ENCODE data around the gene PRLR.

Gene PRLR

GRCh38 chr5:35141739-35142138 is 88.5 kb downstream of the PRLR start:
- H3K4me3 ChIP-seq (ENCODE audit: low read depth, low read length), result no peak overlapping the region
- no peak for DNase-seq (ENCODE audit: low read depth)
- TF ChIP-seq CTCF (IDR thresholded peaks at IDR 0.05; ENCODE audit: low read depth, low read length), result no peak
- no peak for TF ChIP-seq POLR2A (IDR thresholded peaks at IDR 0.05; ENCODE audit: extremely low read depth, insufficient read length)

- H3K4me3 ChIP-seq (ENCODE audit: low read depth, low read length), result no peak overlapping the region
- no peak for DNase-seq (ENCODE audit: low read depth)
- TF ChIP-seq MYC (IDR thresholded peaks at IDR 0.05; ENCODE audit: low read depth, low read length) (no peak), CTCF (IDR thresholded peaks at IDR 0.05; ENCODE audit: low read depth, low read length) (no peak), POLR2A (IDR thresholded peaks at IDR 0.05; ENCODE audit: extremely low read depth, insufficient read length) (no peak)
- TF ChIP-seq, protein P1, sequence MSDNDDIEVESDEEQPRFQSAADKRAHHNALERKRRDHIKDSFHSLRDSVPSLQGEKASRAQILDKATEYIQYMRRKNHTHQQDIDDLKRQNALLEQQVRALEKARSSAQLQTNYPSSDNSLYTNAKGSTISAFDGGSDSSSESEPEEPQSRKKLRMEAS (IDR thresholded peaks at IDR 0.05; ENCODE audit: low read depth, low read length), result no peak
Measured at GRCh38 chr5:35138232-35138631, 92.1 kb downstream of the PRLR start.

DNA sequence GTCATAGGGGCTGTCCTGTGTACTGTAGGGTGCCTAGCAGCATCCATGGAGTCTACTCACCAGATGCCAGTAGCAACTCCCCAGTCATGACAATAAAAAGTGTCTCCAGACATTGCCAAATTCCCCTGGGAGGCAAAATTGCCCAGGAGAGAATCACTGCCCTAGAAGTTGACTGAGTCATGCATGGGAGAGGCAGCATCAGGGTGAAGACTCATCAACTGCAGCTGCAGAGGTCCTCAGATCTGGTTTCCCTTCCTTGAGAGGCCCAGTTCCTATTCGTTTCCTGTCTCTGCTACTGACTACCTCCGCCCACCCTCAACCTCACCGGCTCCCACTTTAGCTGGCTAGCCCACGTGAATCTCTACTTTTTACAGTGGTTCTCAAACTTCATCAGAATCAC is 93.9 kb downstream of the PRLR start:
- TF ChIP-seq, protein P1 (IDR thresholded peaks at IDR 0.05; ENCODE audit: low read depth, low read length), result no peak
- TF ChIP-seq MYC (IDR thresholded peaks at IDR 0.05; ENCODE audit: low read depth, low read length) (no peak), CTCF (IDR thresholded peaks at IDR 0.05; ENCODE audit: low read depth, low read length) (no peak), POLR2A (IDR thresholded peaks at IDR 0.05; ENCODE audit: extremely low read depth, insufficient read length) (no peak)
- peak; percentile 90 for DNase-seq (ENCODE audit: low read depth)
- H3K4me3 ChIP-seq (ENCODE audit: low read depth, low read length), result no peak overlapping the region

DNA sequence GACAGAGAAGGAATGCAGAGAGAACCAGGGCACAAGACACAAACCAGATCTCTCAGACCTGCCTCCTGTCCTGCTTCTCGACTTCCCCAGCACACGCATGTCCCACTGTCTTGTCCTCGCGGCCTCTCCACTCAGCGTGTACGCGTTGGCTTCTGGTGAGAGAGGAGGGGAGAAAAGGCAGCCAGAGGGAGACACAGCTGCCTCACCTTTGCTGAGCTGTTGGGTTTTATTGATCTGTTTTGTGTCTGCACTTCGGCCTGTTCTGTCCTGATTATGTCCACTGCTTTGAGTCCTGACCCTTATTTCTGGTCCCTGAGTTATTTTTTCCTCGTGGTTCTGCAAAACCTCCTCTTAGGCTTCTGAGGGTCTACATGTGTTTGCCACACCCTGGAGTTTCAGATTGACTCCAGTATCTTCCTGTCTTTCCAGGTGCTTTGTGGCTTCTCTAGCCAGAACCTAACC is 95.0 kb downstream of the PRLR start:
- no peak overlapping the region for H3K4me3 ChIP-seq (ENCODE audit: low read depth, low read length)
- no peak for DNase-seq (ENCODE audit: low read depth)
- TF ChIP-seq, protein P1 (IDR thresholded peaks at IDR 0.05; ENCODE audit: low read depth, low read length), result no peak
- TF ChIP-seq CTCF (IDR thresholded peaks at IDR 0.05; ENCODE audit: low read depth, low read length) (no peak), MYC (IDR thresholded peaks at IDR 0.05; ENCODE audit: low read depth, low read length) (no peak), POLR2A (IDR thresholded peaks at IDR 0.05; ENCODE audit: extremely low read depth, insufficient read length) (no peak)

DNA sequence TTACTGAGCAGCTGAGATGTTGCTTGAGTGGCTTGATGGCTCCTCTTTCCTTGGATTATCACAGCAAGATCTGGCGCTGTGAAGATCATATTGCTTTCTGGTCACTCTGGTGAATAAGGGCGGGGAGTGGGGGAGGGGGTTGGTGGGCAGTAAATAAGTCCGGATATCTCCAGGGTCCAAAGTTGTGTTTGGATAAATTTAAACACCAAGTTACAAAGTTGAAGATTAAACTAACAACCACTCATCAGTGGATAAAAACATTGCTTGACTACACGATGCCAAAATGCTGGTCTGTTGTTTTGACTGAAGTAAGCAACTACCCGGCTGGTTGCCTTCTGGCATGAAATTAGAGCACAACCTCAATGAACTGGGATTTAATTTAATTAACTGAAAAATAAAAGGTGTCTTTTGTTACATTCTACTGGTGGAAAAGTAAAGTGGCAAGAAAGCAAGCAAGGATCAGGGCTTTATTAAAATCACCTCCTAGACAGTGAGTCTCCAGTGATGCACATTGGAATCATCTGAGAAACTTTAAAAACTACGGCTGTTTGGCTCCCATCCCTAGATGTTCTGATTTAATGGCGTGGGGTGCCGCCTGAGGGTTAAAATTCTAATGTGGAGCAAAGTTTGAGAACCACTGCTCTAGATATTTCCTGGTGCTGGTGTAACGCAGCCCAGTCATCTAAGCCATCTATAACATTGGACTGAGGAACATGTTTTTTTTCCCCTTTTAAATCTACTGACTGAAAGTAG is 95.8 kb downstream of the PRLR start:
- no peak overlapping the region for H3K4me3 ChIP-seq (ENCODE audit: low read depth, low read length)
- TF ChIP-seq MYC (IDR thresholded peaks at IDR 0.05; ENCODE audit: low read depth, low read length), result no peak

GRCh38 chr5:35133186-35133585 is 97.1 kb downstream of the PRLR start:
- TF ChIP-seq POLR2A (IDR thresholded peaks at IDR 0.05; ENCODE audit: extremely low read depth, insufficient read length) (no peak), CTCF (IDR thresholded peaks at IDR 0.05; ENCODE audit: low read depth, low read length) (no peak), MYC (IDR thresholded peaks at IDR 0.05; ENCODE audit: low read depth, low read length) (no peak)
- TF ChIP-seq, protein P1 (IDR thresholded peaks at IDR 0.05; ENCODE audit: low read depth, low read length), result no peak
- no peak overlapping the region for H3K4me3 ChIP-seq (ENCODE audit: low read depth, low read length)
- no peak for DNase-seq (ENCODE audit: low read depth)

More for the DNA sequence above, 95.8 kb downstream of the PRLR start:
- no peak for DNase-seq (ENCODE audit: low read depth)

All from NB4 (cell line).